Endothelial cell of umbilical vein (primary cell): ENCODE measurements around the gene MCFD2. TPM values are rescaled to one million over a fixed set of nuclear protein-coding genes. Genes with fewer than 3 reads are reported as not detected.

Experiments
- BruUV-seq: library from RNA; stranded (reverse); fragments of 400-500 nt; replicated peaks from 2 replicates; lab custom pipeline; 2021; lab: Mats Ljungman, UMichigan
- CTCF ChIA-PET: fragments of 300-600, 350-600 bp; sonication (Branson Sonifier 250); formaldehyde crosslinking; loops from one replicate; lab custom pipeline; 2021; ENCODE audit warnings: antibody characterized with exemption, inconsistent platforms; lab: Charles Lee
- POLR2A ChIA-PET: fragments of 300-600, 350-600 bp; sonication (Branson Sonifier 250); formaldehyde crosslinking; loops from one replicate; lab custom pipeline; 2021; ENCODE audit warnings: antibody characterized with exemption, inconsistent platforms; lab: Charles Lee
- DNase-seq: peaks from one replicate; pipeline ENCODE4 v3.0.0-alpha.2; 2011; ENCODE audit warnings: low read depth, low spot score
- FAIRE-seq: peaks from 2 replicates; lab custom pipeline; 2011; peaks lifted over from hg19 to GRCh38; lab: Jason Lieb, UNC
- H2AFZ ChIP-seq: 2 replicates; pipeline ENCODE4 v1.6.0; 2012; ENCODE audit warnings: low read depth, low read length, control low read depth, inconsistent platforms
- H3K27ac ChIP-seq: 2 replicates; pipeline ENCODE4 v1.5.1; 2011; ENCODE audit warnings: low read depth, mild to moderate bottlenecking, control low read depth, low read length, moderate library complexity; ENCODE audit not compliant: insufficient read depth
- H3K27me3 ChIP-seq, 2 experiments: 2 replicates each; pipeline versions ENCODE4 v1.6.0 to v1.6.1; 2011; ENCODE audit warnings: low read length in 2 of 2, mixed read lengths in 1 of 2; ENCODE audit not compliant: control insufficient read depth in 2 of 2, insufficient read depth in 2 of 2
- H3K36me3 ChIP-seq, 2 experiments: 2 replicates in 1 of 2; 3 replicates in 1 of 2; pipeline ENCODE4 v1.5.1; 2011; ENCODE audit warnings: low read length in 2 of 2, mild to moderate bottlenecking in 1 of 2, moderate library complexity in 1 of 2; ENCODE audit not compliant: control insufficient read depth in 2 of 2, insufficient read depth in 2 of 2; ENCODE audit errors: extremely low read depth in 1 of 2
- H3K4me1 ChIP-seq: 3 replicates; pipeline ENCODE4 v1.5.1; 2011; ENCODE audit warnings: mild to moderate bottlenecking, low read length; ENCODE audit not compliant: control insufficient read depth, insufficient read depth; ENCODE audit errors: extremely low read depth
- H3K4me2 ChIP-seq: 2 replicates; pipeline ENCODE4 v1.6.1; 2011; ENCODE audit warnings: low read length, control low read depth, mixed read lengths; ENCODE audit not compliant: insufficient read depth
- H3K4me3 ChIP-seq, 3 experiments: fragments of 200-600 bp in 1 of 3; sonication (generic), shearing (Covaris generic) in 1 of 3; replicated peaks in 1 of 3; 2 replicates each; pipeline ENCODE4 v1.5.1; 2011 to 2016; ENCODE audit warnings: control low read depth in 3 of 3, low read length in 3 of 3, mild to moderate bottlenecking in 2 of 3, inconsistent platforms in 1 of 3, low read depth in 1 of 3, moderate library complexity in 1 of 3; ENCODE audit not compliant: insufficient read depth in 1 of 3
- H3K79me2 ChIP-seq: 2 replicates; pipeline ENCODE4 v1.6.0; 2012; ENCODE audit warnings: low read length, inconsistent platforms; ENCODE audit not compliant: control insufficient read depth, insufficient read depth
- H3K9ac ChIP-seq: replicated peaks from 2 replicates; pipeline ENCODE3; 2011; ENCODE audit warnings: low read length, control low read depth; ENCODE audit not compliant: insufficient read depth; ENCODE audit errors: extremely low read depth
- H3K9me1 ChIP-seq: replicated peaks from 3 replicates; pipeline ENCODE4 v1.6.0; 2011; ENCODE audit warnings: mild to moderate bottlenecking, low read length; ENCODE audit not compliant: control insufficient read depth, insufficient read depth; ENCODE audit errors: extremely low read depth
- H3K9me3 ChIP-seq: replicated peaks from 2 replicates; pipeline ENCODE4 v1.5.1; 2012; ENCODE audit warnings: low read length, inconsistent platforms; ENCODE audit not compliant: control insufficient read depth, insufficient read depth
- H4K20me1 ChIP-seq: replicated peaks from 2 replicates; pipeline ENCODE3; 2011; ENCODE audit warnings: mild to moderate bottlenecking, low read length; ENCODE audit not compliant: control insufficient read depth, insufficient read depth; ENCODE audit errors: extremely low read depth
- EZH2 ChIP-seq: IDR thresholded peaks from 2 replicates; pipeline ENCODE4 v1.6.1; 2012; ENCODE audit warnings: borderline replicate concordance, low read depth, mild to moderate bottlenecking, moderate library complexity, low read length, inconsistent platforms; ENCODE audit not compliant: severe bottlenecking
- FOS ChIP-seq: IDR thresholded peaks from 2 replicates; pipeline ENCODE4 v1.6.1; 2011; ENCODE audit warnings: mild to moderate bottlenecking, low read length, moderate library complexity, borderline replicate concordance; ENCODE audit not compliant: insufficient read depth
- JUN ChIP-seq: IDR thresholded peaks from 2 replicates; pipeline ENCODE4 v1.6.1; 2011; ENCODE audit warnings: borderline replicate concordance, low read depth; ENCODE audit not compliant: insufficient read length, insufficient read depth
- MYC ChIP-seq: IDR thresholded peaks from one replicate; pipeline ENCODE4 v1.6.1; 2011; ENCODE audit warnings: mild to moderate bottlenecking, low read depth, low read length
- POLR2AphosphoS5 ChIP-seq: IDR thresholded peaks from 2 replicates; pipeline ENCODE4 v1.6.1; 2012; ENCODE audit warnings: low read depth, mild to moderate bottlenecking, control low read depth, low read length, moderate library complexity; ENCODE audit not compliant: insufficient read depth
- dilution Hi-C: fragments of 300-500 bp; cut with MboI; formaldehyde crosslinking; loops from one replicate; pipeline ENCODE4 v1.15.0; 2019; ENCODE audit warnings: low sequenced_read_pairs; ENCODE audit not compliant: extremely low pct_ligation_motif_present
- intact Hi-C: fragments of 100-400 bp; cut with micrococcal nuclease; formaldehyde crosslinking; loops from one replicate; pipeline ENCODE4 v1.10.0; 2022
- polyA plus RNA-seq, 4 experiments: library from polyadenylated mRNA; depleted of rRNA in 3 of 4; stranded (reverse) in 3 of 4; unstranded in 1 of 4; fragments of >200 nt; gene quantifications; 2 replicates each; pipeline versions ENCODE4 v1.2.1 to v1.2.3, GENCODE V29; 2011 to 2012; ENCODE audit warnings: missing spikeins in 1 of 4
- total RNA-seq: library from RNA; stranded (reverse); gene quantifications from 2 replicates; pipeline ENCODE4 v1.2.3, GENCODE V29; 2021
- TF ChIP-seq, protein P1 (sequence below): IDR thresholded peaks from 2 replicates; pipeline ENCODE4 v1.6.1; 2011; ENCODE audit not compliant: insufficient read depth, insufficient read length
- TF ChIP-seq, protein P2 (sequence below), 2 donors: IDR thresholded peaks; 1 replicate in 1 of 2; 2 replicates in 1 of 2; pipeline ENCODE4 v1.5.1; 2011; ENCODE audit warnings: low read length in 2 of 2, mild to moderate bottlenecking in 2 of 2, moderate library complexity in 2 of 2, control low read depth in 1 of 2, inconsistent platforms in 1 of 2, low read depth in 1 of 2; ENCODE audit not compliant: insufficient read depth in 1 of 2; ENCODE audit errors: extremely low read depth in 1 of 2

Gene MCFD2
- total and polyA plus RNA-seq, 2 donors (not counting 3 experiments of a cell fraction or from before 2014, with no cell fraction given), result 74.8 to 141 TPM

DNA sequence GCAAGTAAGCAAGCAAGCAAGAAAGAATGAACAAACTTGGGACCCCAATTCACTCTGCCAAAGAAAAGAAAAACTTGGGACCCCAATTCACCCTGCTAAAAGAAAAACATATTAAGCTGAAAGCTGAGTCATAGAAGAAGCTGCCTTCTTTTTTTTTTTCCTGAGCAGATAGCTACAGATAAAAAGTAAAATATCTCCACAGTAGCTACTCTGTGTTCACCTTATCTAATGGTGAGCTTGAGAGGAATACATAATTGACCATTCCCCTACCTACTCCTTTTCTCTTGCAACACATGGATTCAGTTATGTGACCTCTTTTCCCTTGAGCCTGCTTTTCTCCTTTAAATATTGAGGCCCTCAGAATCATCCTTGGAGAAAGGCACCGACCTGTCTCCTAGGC is 63.0 kb downstream of the MCFD2 start:
- intact Hi-C loops, result no loop called here

More for the DNA sequence above, 63.0 kb downstream of the MCFD2 start:
- no peak for FAIRE-seq
- BruUV-seq, result no TSS peak
- Histone ChIP-seq H4K20me1 (no peaks in the 10 kb centered on the region), H3K27me3 (no peaks in the 10 kb centered on the region), H3K9ac (no peak overlapping the region), H3K9me3 (no peaks in the 10 kb centered on the region), H3K4me1 (peaks cover 61% of the 10 kb centered on the region), H2AFZ (no peak overlapping the region), H3K4me2 (no peak overlapping the region), H3K27ac (no peak overlapping the region), H3K9me1 (no peaks in the 10 kb centered on the region), H3K79me2 (no peaks in the 10 kb centered on the region), H3K4me3 (no peak overlapping the region), H3K36me3 (no peaks in the 10 kb centered on the region)
- dilution Hi-C loops, result no loop called here
- TF ChIP-seq POLR2AphosphoS5 (no peak), FOS (no peak), EZH2 (no peak), MYC (no peak), JUN (no peak)
- TF ChIP-seq, protein P1, sequence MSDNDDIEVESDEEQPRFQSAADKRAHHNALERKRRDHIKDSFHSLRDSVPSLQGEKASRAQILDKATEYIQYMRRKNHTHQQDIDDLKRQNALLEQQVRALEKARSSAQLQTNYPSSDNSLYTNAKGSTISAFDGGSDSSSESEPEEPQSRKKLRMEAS, result no peak
- TF ChIP-seq, protein P2, sequence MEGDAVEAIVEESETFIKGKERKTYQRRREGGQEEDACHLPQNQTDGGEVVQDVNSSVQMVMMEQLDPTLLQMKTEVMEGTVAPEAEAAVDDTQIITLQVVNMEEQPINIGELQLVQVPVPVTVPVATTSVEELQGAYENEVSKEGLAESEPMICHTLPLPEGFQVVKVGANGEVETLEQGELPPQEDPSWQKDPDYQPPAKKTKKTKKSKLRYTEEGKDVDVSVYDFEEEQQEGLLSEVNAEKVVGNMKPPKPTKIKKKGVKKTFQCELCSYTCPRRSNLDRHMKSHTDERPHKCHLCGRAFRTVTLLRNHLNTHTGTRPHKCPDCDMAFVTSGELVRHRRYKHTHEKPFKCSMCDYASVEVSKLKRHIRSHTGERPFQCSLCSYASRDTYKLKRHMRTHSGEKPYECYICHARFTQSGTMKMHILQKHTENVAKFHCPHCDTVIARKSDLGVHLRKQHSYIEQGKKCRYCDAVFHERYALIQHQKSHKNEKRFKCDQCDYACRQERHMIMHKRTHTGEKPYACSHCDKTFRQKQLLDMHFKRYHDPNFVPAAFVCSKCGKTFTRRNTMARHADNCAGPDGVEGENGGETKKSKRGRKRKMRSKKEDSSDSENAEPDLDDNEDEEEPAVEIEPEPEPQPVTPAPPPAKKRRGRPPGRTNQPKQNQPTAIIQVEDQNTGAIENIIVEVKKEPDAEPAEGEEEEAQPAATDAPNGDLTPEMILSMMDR (IDR thresholded peaks at IDR 0.05; ENCODE audit: extremely low read depth in 1 of 2, insufficient read depth in 1 of 2, low read depth in 1 of 2, low read length in 2 of 2), result no peak
- CTCF ChIA-PET, result interaction anchor here (0.7 to 0.9 kb wide), 3 partner anchors 24 to 47 kb away, joined by 3 to 6 read pairs (median 4); no protein-coding TSS in a partner anchor
- DNase-seq, result no peak
- POLR2A ChIA-PET, result interaction anchor here (0.7 kb wide), 1 partner anchor 1607 kb away, joined by 5 read pairs; no protein-coding TSS in a partner anchor
